GM18867 (cell line): Measurements from ENCODE around the gene HDAC4.

Experiments
- ATAC-seq: cut with Tn5 transposase; IDR thresholded peaks from one replicate; pipeline ENCODE4 v1.9.1; 2021; ENCODE audit warnings: mild to moderate bottlenecking, moderate library complexity; ENCODE audit not compliant: unreplicated experiment

Gene HDAC4

GRCh38 chr2:239299218-239299939 is 101.4 kb downstream of the HDAC4 start:
- no peak for ATAC-seq

- no peak for ATAC-seq
These were observed 102.6 kb downstream of the HDAC4 start for GRCh38 chr2:239298116-239298804.

DNA sequence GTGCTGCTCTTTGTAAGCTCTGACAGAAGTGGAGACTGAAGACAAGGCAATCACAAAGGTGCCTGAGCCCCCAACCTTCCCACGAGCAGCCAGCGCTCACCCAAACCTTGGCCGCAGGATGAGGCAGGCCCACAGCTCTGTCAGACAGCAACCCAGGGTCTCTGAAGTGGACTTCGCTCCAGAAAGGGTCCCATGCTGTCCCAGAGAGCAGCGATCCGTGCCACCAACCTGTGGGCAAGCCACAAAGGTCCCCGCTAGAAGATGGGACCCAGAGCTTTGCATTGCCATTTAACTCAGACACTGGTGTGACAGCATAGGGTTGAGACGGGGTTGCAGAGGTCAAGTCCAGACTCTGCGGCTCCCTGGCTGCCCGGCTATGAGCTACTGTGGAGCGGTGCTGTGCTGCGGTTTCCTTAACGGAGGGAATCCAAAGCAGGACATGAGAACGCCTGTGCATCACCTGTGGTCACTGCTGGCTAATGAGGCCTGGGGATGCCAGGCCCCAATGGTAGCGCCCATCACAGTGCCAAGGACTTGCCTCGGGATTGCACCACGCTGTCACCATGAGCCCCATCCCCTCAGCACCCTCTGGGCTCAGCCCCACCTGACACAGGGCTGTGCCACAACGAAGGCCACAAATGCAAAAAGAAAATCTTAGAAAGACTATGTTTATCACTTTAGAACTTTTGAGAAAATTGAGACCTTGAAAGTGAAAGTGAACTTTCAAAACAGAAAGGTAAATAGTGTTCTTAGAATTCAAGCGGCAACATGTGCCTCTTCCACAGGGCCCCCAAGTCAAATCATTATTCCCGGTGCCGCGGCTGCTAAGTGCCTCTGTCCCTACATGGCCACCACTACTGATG is 103.4 kb downstream of the HDAC4 start:
- ATAC-seq, result no peak

DNA sequence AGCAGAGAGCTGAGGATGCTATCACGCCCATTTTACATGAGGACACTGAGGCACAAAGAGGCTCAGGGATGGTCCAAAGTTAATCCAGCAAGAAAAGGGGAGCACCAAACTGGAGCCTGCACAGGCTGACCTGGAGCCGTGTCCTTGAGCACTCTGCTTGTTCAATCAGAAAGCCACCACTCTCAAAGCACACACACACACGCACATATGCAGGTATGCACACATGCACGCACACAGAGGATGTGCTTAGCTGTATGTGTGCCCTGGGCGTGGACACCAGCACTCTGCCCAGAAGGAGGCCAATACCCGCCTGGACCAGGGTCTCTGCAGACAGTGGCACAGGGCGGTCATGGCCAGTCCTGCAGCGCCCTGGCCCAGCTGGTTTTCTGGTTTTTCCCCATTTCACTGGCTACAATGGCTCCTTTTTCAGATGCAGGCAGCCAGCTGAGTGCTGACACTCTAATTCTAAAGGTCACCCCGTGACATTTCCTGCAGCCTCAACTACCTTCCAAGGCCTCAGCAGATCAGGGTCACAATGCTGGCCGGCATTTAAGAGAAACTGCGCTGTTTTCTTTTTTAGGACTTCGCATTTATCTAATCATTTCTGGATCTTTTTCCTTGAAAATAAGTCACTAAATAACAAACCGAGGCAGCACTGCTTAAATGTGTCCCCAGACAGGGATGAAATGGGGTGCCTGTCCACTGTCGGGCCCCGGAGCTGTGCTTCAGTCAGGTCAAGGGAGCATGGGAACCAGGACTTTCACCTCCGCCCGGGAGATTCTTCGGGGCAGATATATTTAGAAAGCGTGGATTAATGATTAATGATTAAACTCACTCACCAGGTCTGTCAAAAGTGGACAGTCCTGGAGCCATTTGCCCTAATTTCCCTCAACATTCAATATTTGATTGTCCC is 104.5 kb downstream of the HDAC4 start:
- no peak for ATAC-seq

DNA sequence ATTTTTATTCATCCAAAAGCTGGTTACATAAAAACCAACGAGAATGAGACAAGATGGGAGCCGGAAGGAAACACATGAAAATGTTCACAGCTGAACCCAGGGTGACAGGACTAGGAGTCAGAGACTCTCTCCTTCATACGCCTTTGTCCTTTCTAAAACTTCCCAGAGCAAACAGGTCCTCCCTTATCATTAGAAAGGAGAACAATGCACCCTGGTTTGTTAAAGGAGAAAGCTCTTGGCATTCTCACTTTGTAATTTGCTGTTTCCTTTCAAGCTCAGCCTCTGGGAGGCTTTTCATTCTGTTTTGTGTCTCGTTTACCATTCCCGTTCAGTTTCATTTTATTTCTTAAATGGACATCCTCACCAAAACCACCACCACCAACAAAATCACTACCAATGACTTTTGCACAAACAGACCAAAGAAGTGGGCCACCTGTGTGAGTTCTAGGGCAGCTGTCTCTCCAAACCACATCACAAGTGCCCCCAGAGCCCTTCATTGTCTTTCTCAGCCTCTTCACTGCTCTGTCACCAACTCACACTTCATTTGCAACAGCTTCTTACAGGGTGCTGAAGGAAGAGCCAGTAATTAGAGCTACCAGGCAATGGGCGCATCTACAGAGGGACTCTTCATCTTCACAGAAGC is 105.3 kb downstream of the HDAC4 start:
- ATAC-seq, result no peak

- ATAC-seq, result no peak
These were observed 106.2 kb downstream of the HDAC4 start for GRCh38 chr2:239294571-239295054.

- no peak for ATAC-seq
These were observed 106.9 kb downstream of the HDAC4 start for GRCh38 chr2:239293775-239294430.

GRCh38 chr2:239292959-239293774 is 107.7 kb downstream of the HDAC4 start:
- no peak for ATAC-seq

- ATAC-seq, result no peak
These were observed 108.3 kb downstream of the HDAC4 start for GRCh38 chr2:239292531-239292930.

DNA sequence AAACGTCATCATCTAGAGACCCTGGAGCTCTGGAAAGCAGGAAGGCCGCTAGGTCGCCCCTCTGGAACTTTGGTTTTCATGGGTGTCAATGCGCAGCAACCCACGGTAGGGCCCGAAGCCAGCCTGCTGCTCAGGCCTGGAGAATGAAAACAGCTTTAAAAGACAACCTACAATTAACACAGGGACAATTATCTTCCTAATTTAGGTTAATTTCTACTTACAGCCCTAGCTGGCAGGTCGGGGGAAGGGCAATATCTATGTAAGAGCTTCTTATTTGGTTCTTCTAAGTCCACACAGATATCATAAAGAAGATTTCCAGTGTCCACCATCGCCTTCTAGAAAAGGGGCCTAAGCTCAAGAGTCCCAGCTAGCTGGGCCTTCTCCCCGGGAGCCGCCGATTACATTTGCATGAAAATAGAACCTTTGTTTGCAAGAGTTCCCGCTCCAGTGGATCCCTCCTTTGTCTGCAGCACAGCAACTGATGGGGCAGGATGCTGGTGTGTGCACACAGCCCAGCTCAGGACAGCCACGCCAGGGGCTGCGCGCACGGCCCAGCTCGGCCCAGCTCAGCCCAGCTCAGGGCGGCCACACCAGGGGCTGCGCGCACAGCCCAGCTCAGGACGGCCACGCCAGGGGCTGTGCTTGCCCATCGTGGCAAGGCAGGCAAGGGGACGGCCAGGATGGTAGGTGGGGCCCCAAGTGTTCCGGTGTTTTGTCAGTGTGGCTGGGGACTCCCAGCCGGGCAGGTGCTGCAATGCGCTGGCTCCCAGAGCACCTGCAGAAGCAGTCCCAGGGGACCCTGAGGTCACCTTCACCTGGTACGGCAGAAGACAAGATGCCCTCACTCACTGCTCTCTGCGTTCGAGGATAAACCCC is 109.1 kb downstream of the HDAC4 start:
- no peak for ATAC-seq

- ATAC-seq, result no peak
These were observed 110.0 kb downstream of the HDAC4 start for GRCh38 chr2:239290618-239291474.

GRCh38 chr2:239289545-239289944 is 111.3 kb downstream of the HDAC4 start:
- ATAC-seq, result no peak

GRCh38 chr2:239288951-239289511 is 111.8 kb downstream of the HDAC4 start:
- ATAC-seq, result peak; percentile 75

GRCh38 chr2:239288237-239288636 is 112.6 kb downstream of the HDAC4 start:
- ATAC-seq, result no peak

GRCh38 chr2:239287461-239287860 is 113.4 kb downstream of the HDAC4 start:
- no peak for ATAC-seq

DNA sequence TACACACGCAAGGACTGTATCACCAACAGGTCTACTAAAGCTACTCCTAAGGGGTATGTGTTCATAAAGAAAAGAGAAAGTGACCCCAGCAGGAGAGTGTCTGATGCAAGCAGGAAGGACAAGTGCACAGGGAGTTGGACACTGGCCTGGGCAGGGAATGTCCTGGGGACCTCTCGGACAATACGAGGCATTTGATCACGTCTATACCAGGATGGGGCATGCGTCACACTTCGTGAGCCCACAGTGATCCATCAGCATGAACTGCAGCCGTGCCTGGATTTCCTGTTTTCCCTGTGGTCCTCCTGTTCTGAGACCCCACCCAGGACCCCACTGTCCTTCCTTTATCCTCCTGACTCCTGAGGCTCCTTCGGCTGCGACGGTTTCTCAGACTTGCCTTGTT is 113.9 kb downstream of the HDAC4 start:
- ATAC-seq, result no peak

DNA sequence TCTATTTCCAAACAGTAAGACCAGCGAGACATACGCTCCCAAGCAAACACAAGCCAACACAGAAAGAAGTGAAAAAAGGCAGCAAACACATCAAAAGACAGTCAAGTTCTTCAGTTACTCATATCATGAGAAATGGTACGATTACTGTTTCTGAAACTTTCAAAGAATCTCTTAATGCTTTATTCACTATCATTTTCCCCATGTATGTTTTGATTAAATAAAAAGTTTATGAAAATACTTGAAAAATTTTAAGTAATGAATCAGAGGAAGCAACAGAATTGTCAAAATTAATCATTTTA is 114.9 kb downstream of the HDAC4 start:
- no peak for ATAC-seq
